ENCODE data around the gene TRIM2. TPM values are rescaled to one million over a fixed set of nuclear protein-coding genes. Genes with fewer than 3 reads are reported as not detected.

Gene TRIM2
- total RNA-seq, 2 donors from 2014 or later: 54.5 to 70.4 TPM

DNA sequence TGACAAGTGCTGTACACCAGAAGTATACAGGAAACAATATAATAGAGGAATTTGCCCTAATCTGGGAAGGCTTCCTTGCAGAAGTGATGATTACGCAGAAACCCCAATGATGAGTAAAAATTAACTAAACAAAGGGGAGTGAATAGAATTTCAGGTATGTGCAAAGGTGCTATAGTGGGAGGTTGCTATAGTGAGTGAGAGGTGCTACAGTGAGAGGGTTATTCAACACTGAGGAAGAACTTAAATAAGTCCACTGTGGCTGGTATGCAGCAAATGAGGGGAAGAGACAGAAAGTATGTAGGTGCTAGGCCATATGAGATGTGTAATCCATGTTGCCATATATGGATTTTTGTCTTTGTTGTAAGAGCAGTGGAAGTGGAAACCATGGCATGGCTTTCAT, 69.5 kb downstream of the TRIM2 start:
- Histone ChIP-seq H3K9me3 (no peaks in the 10 kb centered on the region), H3K36me3 (no peaks in the 10 kb centered on the region), H3K4me1 (replicated peaks) (peaks cover 13% of the 10 kb centered on the region), H3K27me3 (replicated peaks; ENCODE audit: insufficient read depth) (no peaks in the 10 kb centered on the region), H3K27ac (no peak overlapping the region), H3K4me3 (no peak overlapping the region)
- 100% methylated on average over 1 of the region's 1 CpG for WGBS
- intact Hi-C loops (cut with DNase I): no loop called here
- TF ChIP-seq CTCF (IDR thresholded peaks at IDR 0.05): no peak
- TF ChIP-seq POLR2AphosphoS5 (IDR thresholded peaks at IDR 0.05): no peak
- no peak for TF ChIP-seq POLR2A (IDR thresholded peaks at IDR 0.05)
- no peak for DNase-seq (ENCODE audit: low spot score)

- Histone ChIP-seq H3K4me1 (replicated peaks) (peaks cover 4% of the 10 kb centered on the region), H3K27ac (no peak overlapping the region)
Measured at GRCh38 chr4:153274967-153275366, 70.7 kb downstream of the TRIM2 start.

GRCh38 chr4:153275380-153276276, 71.4 kb downstream of the TRIM2 start:
- Histone ChIP-seq H3K27ac (no peak overlapping the region), H3K4me3 (no peak overlapping the region), H3K36me3 (no peaks in the 10 kb centered on the region), H3K9me3 (no peaks in the 10 kb centered on the region), H3K4me1 (replicated peaks) (no peaks in the 10 kb centered on the region), H3K27me3 (replicated peaks; ENCODE audit: insufficient read depth) (no peaks in the 10 kb centered on the region)
- TF ChIP-seq CTCF (IDR thresholded peaks at IDR 0.05) (no peak), POLR2AphosphoS5 (IDR thresholded peaks at IDR 0.05) (no peak), POLR2A (IDR thresholded peaks at IDR 0.05) (no peak)
- intact Hi-C loops (cut with DNase I): no loop called here
- 79% methylated on average over 13 of the region's 13 CpGs for WGBS
- DNase-seq (ENCODE audit: low spot score): no peak

More at GRCh38 chr4:153274967-153275366, 70.7 kb downstream of the TRIM2 start:
- 93% methylated on average over 2 of the region's 2 CpGs for WGBS
- DNase-seq (ENCODE audit: low spot score): no peak
- no peaks in the 10 kb centered on the region for H3K27me3 ChIP-seq (replicated peaks; ENCODE audit: insufficient read depth)
- no peak overlapping the region for H3K4me3 ChIP-seq
- TF ChIP-seq POLR2AphosphoS5 (IDR thresholded peaks at IDR 0.05) (no peak), CTCF (IDR thresholded peaks at IDR 0.05) (no peak), POLR2A (IDR thresholded peaks at IDR 0.05) (no peak)
- intact Hi-C loops (cut with DNase I): no loop called here
- H3K36me3 ChIP-seq: no peaks in the 10 kb centered on the region
- H3K9me3 ChIP-seq: no peaks in the 10 kb centered on the region

- no peak overlapping the region for H3K4me3 ChIP-seq
- H3K9me3 ChIP-seq: no peaks in the 10 kb centered on the region
- H3K36me3 ChIP-seq: no peaks in the 10 kb centered on the region
- no peaks in the 10 kb centered on the region for H3K4me1 ChIP-seq (replicated peaks)
- DNase-seq (ENCODE audit: low spot score): peak; percentile 43
- intact Hi-C loops (cut with DNase I): no loop called here
- TF ChIP-seq POLR2A (IDR thresholded peaks at IDR 0.05): no peak
- TF ChIP-seq POLR2AphosphoS5 (IDR thresholded peaks at IDR 0.05): peak; percentile 43
- WGBS: 27% methylated on average over 3 of the region's 3 CpGs
- no peaks in the 10 kb centered on the region for H3K27me3 ChIP-seq (replicated peaks; ENCODE audit: insufficient read depth)
- peak overlapping the region in 1 of 2 donors; percentile 45 for H3K27ac ChIP-seq
Measured at GRCh38 chr4:153276971-153277370, 72.7 kb downstream of the TRIM2 start.

DNA sequence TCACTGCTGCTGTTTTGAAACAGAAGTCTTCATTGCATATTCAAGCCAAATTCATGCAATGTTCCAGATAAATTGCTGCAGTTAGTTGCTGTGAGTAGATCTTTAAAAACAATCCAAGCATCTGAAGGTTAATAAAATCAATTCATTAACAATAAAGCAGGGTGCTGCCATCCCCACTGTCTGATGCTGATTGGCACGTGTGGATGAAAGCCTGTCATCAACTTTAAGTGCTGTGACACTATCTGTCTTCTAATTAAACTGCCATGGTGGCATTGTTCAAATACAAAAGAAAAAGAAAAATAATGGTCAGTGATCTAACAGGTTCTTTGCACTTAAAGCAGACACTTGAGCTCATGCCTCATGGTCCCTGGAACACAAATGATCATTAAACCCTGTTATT, 77.2 kb downstream of the TRIM2 start:
- 64% methylated on average over 1 of the region's 1 CpG for WGBS

More for the DNA sequence above, 77.2 kb downstream of the TRIM2 start:
- Histone ChIP-seq H3K9me3 (no peaks in the 10 kb centered on the region), H3K4me1 (replicated peaks) (no peaks in the 10 kb centered on the region), H3K36me3 (no peaks in the 10 kb centered on the region), H3K27ac (no peak overlapping the region), H3K27me3 (replicated peaks; ENCODE audit: insufficient read depth) (no peaks in the 10 kb centered on the region), H3K4me3 (no peak overlapping the region)
- TF ChIP-seq POLR2A (IDR thresholded peaks at IDR 0.05): no peak
- TF ChIP-seq POLR2AphosphoS5 (IDR thresholded peaks at IDR 0.05): no peak
- no peak for TF ChIP-seq CTCF (IDR thresholded peaks at IDR 0.05)
- DNase-seq (ENCODE audit: low spot score): no peak
- intact Hi-C loops (cut with DNase I): no loop called here

Data from prostate gland (tissue), 2 donors.